ENCODE measurements around the gene NMNAT2. TPM values are rescaled to one million over a fixed set of nuclear protein-coding genes. Genes with fewer than 3 reads are reported as not detected.

NMNAT2 gene
- total RNA-seq, 1 experiment from 2014 or later, result not detected

DNA sequence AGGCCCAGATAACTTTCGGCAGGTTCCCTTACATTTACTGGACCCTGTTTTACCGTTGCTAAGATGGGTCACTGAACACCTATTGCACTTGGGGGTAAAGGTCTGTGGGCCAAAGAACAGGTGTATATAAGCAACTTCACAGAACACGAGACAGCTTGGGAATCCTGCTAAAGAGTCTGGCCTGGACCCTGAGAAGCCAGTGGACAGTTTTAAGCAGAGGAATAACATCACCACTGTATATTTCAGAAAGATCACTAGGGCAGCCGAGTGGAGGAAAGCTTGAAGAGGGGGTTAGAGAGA lies 177.7 kb downstream of the NMNAT2 start:
- DNase-seq (ENCODE audit: low read depth, low spot score) (no peak), ATAC-seq (no peak)
- Histone ChIP-seq H3K4me1 (ENCODE audit: control insufficient read depth in 1 of 2, insufficient read depth in 2 of 2, low read length in 2 of 2) (peaks cover 2 to 8% of the 10 kb centered on the region in 2 experiments), H3K27ac (ENCODE audit: low read depth, low read length) (no peak overlapping the region), H3K9me3 (ENCODE audit: control insufficient read depth in 1 of 2, insufficient read depth in 1 of 2, low read depth in 1 of 2, low read length in 2 of 2) (no peaks in the 10 kb centered on the region), H2AFZ (ENCODE audit: low read depth, low read length, poor library complexity, severe bottlenecking) (no peak overlapping the region), H3K9me2 (ENCODE audit: insufficient read depth) (no peaks in the 10 kb centered on the region), H3K4me2 (ENCODE audit: low read length) (no peak overlapping the region), H3K27me3 (ENCODE audit: insufficient read depth, low read length) (no peaks in the 10 kb centered on the region), H3K79me2 (ENCODE audit: insufficient read depth, low read length) (no peaks in the 10 kb centered on the region), H3K36me3 (ENCODE audit: control insufficient read depth in 1 of 2, insufficient read depth in 2 of 2, low read length in 2 of 2) (no peaks in the 10 kb centered on the region), H4K20me1 (ENCODE audit: insufficient read depth) (no peaks in the 10 kb centered on the region), H3K9ac (ENCODE audit: low read length) (no peak overlapping the region), H3K4me3 (replicated peaks in 1 of 2; ENCODE audit: low read depth in 1 of 2, low read length in 2 of 2) (no peak overlapping the region)
- RAD21 ChIA-PET (ENCODE audit: low non-redundant PET in 1 of 2, low total read pairs in 2 of 2, uncharacterized antibody in 2 of 2, unreplicated experiment in 2 of 2), result no interaction called here
- CTCF ChIA-PET, result no interaction called here
- no TSS peak for BruUV-seq (replicated peaks)
- TF ChIP-seq, protein P1, sequence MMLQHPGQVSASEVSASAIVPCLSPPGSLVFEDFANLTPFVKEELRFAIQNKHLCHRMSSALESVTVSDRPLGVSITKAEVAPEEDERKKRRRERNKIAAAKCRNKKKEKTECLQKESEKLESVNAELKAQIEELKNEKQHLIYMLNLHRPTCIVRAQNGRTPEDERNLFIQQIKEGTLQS (IDR thresholded peaks at IDR 0.05), result no peak
- no peak for TF ChIP-seq EGR1 (IDR thresholded peaks at IDR 0.05; ENCODE audit: low read depth)
- TF ChIP-seq RAD21 (IDR thresholded peaks at IDR 0.05; ENCODE audit: low read depth), result no peak
- no peak for TF ChIP-seq YY1 (IDR thresholded peaks at IDR 0.05; ENCODE audit: extremely low read depth, insufficient replicate concordance, low read depth, low read length)
- TF ChIP-seq, protein P2, sequence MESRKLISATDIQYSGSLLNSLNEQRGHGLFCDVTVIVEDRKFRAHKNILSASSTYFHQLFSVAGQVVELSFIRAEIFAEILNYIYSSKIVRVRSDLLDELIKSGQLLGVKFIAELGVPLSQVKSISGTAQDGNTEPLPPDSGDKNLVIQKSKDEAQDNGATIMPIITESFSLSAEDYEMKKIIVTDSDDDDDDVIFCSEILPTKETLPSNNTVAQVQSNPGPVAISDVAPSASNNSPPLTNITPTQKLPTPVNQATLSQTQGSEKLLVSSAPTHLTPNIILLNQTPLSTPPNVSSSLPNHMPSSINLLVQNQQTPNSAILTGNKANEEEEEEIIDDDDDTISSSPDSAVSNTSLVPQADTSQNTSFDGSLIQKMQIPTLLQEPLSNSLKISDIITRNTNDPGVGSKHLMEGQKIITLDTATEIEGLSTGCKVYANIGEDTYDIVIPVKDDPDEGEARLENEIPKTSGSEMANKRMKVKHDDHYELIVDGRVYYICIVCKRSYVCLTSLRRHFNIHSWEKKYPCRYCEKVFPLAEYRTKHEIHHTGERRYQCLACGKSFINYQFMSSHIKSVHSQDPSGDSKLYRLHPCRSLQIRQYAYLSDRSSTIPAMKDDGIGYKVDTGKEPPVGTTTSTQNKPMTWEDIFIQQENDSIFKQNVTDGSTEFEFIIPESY (IDR thresholded peaks at IDR 0.05; ENCODE audit: extremely low read depth, insufficient replicate concordance, low read length), result no peak
- TF ChIP-seq CEBPB (IDR thresholded peaks at IDR 0.05; ENCODE audit: low read depth), result no peak
- TF ChIP-seq, protein P3, sequence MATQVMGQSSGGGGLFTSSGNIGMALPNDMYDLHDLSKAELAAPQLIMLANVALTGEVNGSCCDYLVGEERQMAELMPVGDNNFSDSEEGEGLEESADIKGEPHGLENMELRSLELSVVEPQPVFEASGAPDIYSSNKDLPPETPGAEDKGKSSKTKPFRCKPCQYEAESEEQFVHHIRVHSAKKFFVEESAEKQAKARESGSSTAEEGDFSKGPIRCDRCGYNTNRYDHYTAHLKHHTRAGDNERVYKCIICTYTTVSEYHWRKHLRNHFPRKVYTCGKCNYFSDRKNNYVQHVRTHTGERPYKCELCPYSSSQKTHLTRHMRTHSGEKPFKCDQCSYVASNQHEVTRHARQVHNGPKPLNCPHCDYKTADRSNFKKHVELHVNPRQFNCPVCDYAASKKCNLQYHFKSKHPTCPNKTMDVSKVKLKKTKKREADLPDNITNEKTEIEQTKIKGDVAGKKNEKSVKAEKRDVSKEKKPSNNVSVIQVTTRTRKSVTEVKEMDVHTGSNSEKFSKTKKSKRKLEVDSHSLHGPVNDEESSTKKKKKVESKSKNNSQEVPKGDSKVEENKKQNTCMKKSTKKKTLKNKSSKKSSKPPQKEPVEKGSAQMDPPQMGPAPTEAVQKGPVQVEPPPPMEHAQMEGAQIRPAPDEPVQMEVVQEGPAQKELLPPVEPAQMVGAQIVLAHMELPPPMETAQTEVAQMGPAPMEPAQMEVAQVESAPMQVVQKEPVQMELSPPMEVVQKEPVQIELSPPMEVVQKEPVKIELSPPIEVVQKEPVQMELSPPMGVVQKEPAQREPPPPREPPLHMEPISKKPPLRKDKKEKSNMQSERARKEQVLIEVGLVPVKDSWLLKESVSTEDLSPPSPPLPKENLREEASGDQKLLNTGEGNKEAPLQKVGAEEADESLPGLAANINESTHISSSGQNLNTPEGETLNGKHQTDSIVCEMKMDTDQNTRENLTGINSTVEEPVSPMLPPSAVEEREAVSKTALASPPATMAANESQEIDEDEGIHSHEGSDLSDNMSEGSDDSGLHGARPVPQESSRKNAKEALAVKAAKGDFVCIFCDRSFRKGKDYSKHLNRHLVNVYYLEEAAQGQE (IDR thresholded peaks at IDR 0.05; ENCODE audit: low read depth), result no peak
- TF ChIP-seq TCF7L2 (IDR thresholded peaks at IDR 0.05; ENCODE audit: borderline replicate concordance, extremely low read depth, insufficient read depth, insufficient read length), result no peak
- TF ChIP-seq FOSL1 (IDR thresholded peaks at IDR 0.05; ENCODE audit: low read depth), result no peak
- TF ChIP-seq ZFX (IDR thresholded peaks at IDR 0.05), result no peak
- no peak for TF ChIP-seq ZNF274 (IDR thresholded peaks at IDR 0.05; ENCODE audit: low read depth, low read length)
- TF ChIP-seq POLR2A (IDR thresholded peaks at IDR 0.05; ENCODE audit: borderline replicate concordance, extremely low read depth, insufficient read depth, insufficient read length), result no peak
- no peak for TF ChIP-seq POLR2AphosphoS5 (IDR thresholded peaks at IDR 0.05; ENCODE audit: low read depth, low read length)
- TF ChIP-seq, protein P4, sequence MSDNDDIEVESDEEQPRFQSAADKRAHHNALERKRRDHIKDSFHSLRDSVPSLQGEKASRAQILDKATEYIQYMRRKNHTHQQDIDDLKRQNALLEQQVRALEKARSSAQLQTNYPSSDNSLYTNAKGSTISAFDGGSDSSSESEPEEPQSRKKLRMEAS (IDR thresholded peaks at IDR 0.05), result no peak
- TF ChIP-seq ELF1 (IDR thresholded peaks at IDR 0.05; ENCODE audit: borderline replicate concordance, low read depth), result no peak
- no peak for TF ChIP-seq EZH2phosphoT487 (IDR thresholded peaks at IDR 0.05; ENCODE audit: borderline replicate concordance)
- no peak for TF ChIP-seq EZH2 (IDR thresholded peaks at IDR 0.05)
- no peak for TF ChIP-seq CBX3 (IDR thresholded peaks at IDR 0.05; ENCODE audit: low read depth)
- no peak for TF ChIP-seq SP1 (IDR thresholded peaks at IDR 0.05; ENCODE audit: low read depth)
- TF ChIP-seq SIN3A (IDR thresholded peaks at IDR 0.05; ENCODE audit: low read depth), result no peak
- intact Hi-C loops (cut with micrococcal nuclease), result no loop called here
- POLR2A ChIA-PET, result no interaction called here

Measured in HCT116 (cell line).